Measurements from ENCODE around the gene THAP5. TPM values are rescaled to one million over a fixed set of nuclear protein-coding genes. Genes with fewer than 3 reads are reported as not detected.

The THAP5 gene
- total RNA-seq, 1 experiment from 2014 or later = 44.0 TPM

DNA sequence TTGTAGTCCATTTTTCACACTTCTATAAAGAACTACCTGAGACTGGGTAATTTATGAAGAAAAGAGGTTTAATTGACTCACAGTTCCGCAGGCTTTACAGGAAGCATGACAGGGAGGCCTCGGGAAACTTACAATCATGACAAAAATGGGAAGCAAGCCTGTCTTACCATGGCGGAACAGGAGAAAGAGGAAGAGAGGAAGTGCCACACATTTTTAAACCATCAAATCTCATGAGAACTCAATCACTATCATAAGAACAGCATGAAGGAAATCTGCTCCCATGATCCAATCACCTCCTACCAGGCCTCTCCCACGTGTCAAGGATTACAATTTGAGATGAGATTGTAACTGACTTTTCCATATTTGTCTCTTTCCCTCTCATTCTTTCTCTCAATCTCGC lies 34.2 kb downstream of the THAP5 start:
- H3K36me3 Mint-ChIP-seq (ENCODE audit: insufficient read depth, unreplicated experiment) = no peaks in the 10 kb centered on the region
- intact Hi-C loops (cut with micrococcal nuclease) = no loop called here
- no TSS peak for BruUV-seq (replicated peaks)
- no peak for DNase-seq (ENCODE audit: unreplicated experiment)
- no peak overlapping the region for H3K27ac Mint-ChIP-seq (ENCODE audit: low read depth, unreplicated experiment)
- H3K27me3 Mint-ChIP-seq (ENCODE audit: insufficient read depth, unreplicated experiment) = no peaks in the 10 kb centered on the region
- H3K9me3 Mint-ChIP-seq (ENCODE audit: unreplicated experiment) = no peaks in the 10 kb centered on the region
- ChIA-PET POLR2A (interaction anchor here (0.7 kb wide), 1 partner anchor 200 kb away, joined by 3 read pairs; no protein-coding TSS in a partner anchor), CTCF (no interaction called here)
- TF ChIP-seq, protein P1, sequence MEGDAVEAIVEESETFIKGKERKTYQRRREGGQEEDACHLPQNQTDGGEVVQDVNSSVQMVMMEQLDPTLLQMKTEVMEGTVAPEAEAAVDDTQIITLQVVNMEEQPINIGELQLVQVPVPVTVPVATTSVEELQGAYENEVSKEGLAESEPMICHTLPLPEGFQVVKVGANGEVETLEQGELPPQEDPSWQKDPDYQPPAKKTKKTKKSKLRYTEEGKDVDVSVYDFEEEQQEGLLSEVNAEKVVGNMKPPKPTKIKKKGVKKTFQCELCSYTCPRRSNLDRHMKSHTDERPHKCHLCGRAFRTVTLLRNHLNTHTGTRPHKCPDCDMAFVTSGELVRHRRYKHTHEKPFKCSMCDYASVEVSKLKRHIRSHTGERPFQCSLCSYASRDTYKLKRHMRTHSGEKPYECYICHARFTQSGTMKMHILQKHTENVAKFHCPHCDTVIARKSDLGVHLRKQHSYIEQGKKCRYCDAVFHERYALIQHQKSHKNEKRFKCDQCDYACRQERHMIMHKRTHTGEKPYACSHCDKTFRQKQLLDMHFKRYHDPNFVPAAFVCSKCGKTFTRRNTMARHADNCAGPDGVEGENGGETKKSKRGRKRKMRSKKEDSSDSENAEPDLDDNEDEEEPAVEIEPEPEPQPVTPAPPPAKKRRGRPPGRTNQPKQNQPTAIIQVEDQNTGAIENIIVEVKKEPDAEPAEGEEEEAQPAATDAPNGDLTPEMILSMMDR (IDR thresholded peaks at IDR 0.05; ENCODE audit: unreplicated experiment) = no peak
- H3K4me3 Mint-ChIP-seq (ENCODE audit: unreplicated experiment) = no peak overlapping the region
- no peaks in the 10 kb centered on the region for H3K4me1 Mint-ChIP-seq (ENCODE audit: insufficient read depth, unreplicated experiment)

DNA sequence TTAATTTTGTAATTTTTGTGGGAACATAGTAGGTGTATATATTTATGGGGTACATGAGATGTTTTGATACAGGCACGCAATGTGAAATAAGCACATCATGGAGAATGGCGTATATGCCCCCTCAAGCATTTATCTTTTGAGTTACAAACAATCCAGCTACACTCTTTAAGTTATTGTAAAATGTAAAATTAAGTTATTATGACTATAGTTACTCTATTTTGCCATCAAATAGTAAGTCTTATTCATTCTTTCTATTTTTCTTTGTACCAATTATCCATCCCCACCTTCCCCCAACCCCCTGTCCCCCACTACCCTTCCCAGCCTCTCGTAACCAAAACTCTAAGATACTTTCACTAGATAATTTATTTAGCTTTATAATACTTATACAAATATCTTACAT lies 35.8 kb downstream of the THAP5 start:
- CTCF ChIA-PET = no interaction called here
- Mint-ChIP-seq H3K27me3 (ENCODE audit: insufficient read depth, unreplicated experiment) (no peaks in the 10 kb centered on the region), H3K4me3 (ENCODE audit: unreplicated experiment) (no peak overlapping the region), H3K27ac (ENCODE audit: low read depth, unreplicated experiment) (no peak overlapping the region), H3K4me1 (ENCODE audit: insufficient read depth, unreplicated experiment) (no peaks in the 10 kb centered on the region), H3K9me3 (ENCODE audit: unreplicated experiment) (no peaks in the 10 kb centered on the region), H3K36me3 (ENCODE audit: insufficient read depth, unreplicated experiment) (no peaks in the 10 kb centered on the region)
- POLR2A ChIA-PET = interaction anchor here (1.1 kb wide), 1 partner anchor 27 kb away, joined by 4 read pairs; no protein-coding TSS in a partner anchor
- no peak for DNase-seq (ENCODE audit: unreplicated experiment)
- intact Hi-C loops (cut with micrococcal nuclease) = no loop called here
- BruUV-seq (replicated peaks) = no TSS peak
- TF ChIP-seq, protein P1 (IDR thresholded peaks at IDR 0.05; ENCODE audit: unreplicated experiment) = no peak

DNA sequence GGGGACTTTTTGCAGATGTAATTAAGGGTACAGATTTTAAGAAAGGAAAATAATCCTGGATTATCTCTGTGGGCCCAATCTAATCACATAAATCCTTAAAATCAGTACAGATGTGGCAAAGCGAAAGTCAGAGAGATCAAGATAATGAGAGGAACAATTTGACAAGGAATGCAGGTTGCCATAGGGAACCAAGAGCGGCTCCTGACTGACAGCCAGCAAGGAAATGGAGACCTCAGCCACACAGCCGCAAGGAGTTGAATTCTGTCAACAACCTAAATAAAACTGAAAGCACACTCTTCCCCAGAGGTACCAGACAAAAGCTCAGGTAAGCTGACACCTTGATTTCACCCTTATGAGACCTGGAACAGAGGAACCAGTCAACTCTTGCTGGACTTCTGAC lies 40.2 kb downstream of the THAP5 start:
- no peaks in the 10 kb centered on the region for H3K36me3 Mint-ChIP-seq (ENCODE audit: insufficient read depth, unreplicated experiment)
- intact Hi-C loops (cut with micrococcal nuclease) = no loop called here
- H3K27me3 Mint-ChIP-seq (ENCODE audit: insufficient read depth, unreplicated experiment) = no peaks in the 10 kb centered on the region
- no TSS peak for BruUV-seq (replicated peaks)
- DNase-seq (ENCODE audit: unreplicated experiment) = no peak
- H3K4me3 Mint-ChIP-seq (ENCODE audit: unreplicated experiment) = no peak overlapping the region
- H3K9me3 Mint-ChIP-seq (ENCODE audit: unreplicated experiment) = no peaks in the 10 kb centered on the region
- POLR2A ChIA-PET = interaction anchor here (1.5 to 8.5 kb wide), 2 partner anchors 30 to 41 kb away, joined by 6 to 244 read pairs; partner anchors contain the start of genes DNAJB9 and THAP5
- TF ChIP-seq, protein P1 (IDR thresholded peaks at IDR 0.05; ENCODE audit: unreplicated experiment) = no peak
- peaks cover 17% of the 10 kb centered on the region for H3K4me1 Mint-ChIP-seq (ENCODE audit: insufficient read depth, unreplicated experiment)
- CTCF ChIA-PET = no interaction called here
- no peak overlapping the region for H3K27ac Mint-ChIP-seq (ENCODE audit: low read depth, unreplicated experiment)

DNA sequence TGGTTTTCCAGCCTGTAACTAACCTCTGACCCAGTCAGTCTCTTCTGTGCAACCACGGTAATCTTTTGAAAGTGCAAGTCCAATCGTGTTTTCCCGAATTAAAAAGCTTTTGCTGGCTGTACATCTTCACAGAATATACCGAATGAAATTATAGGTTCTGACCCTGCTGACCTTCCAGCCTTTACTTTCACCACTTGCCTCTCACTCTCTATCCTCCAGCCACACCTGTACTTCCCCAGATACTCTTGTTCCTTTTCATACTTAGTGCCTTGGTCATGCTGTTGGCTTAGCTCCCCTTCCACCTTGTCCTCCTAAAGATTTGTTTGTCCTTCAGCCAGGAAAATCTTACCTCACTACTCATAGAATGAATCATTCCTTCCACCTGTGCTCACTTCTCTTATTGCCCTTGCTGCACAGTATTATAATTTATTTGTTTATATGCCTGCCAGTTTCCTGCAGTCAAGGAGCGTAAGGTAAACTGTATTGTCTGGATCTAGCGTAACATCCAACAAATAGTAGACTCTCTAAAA lies 41.3 kb downstream of the THAP5 start:
- H3K9me3 Mint-ChIP-seq (ENCODE audit: unreplicated experiment) = no peaks in the 10 kb centered on the region
- TF ChIP-seq, protein P1 (IDR thresholded peaks at IDR 0.05; ENCODE audit: unreplicated experiment) = no peak
- no TSS peak for BruUV-seq (replicated peaks)
- peaks cover 27% of the 10 kb centered on the region for H3K4me1 Mint-ChIP-seq (ENCODE audit: insufficient read depth, unreplicated experiment)
- peak; percentile 69 for DNase-seq (ENCODE audit: unreplicated experiment)
- peak overlapping the region; percentile 58 for H3K4me3 Mint-ChIP-seq (ENCODE audit: unreplicated experiment)
- H3K27ac Mint-ChIP-seq (ENCODE audit: low read depth, unreplicated experiment) = peak overlapping the region; percentile 99
- no peaks in the 10 kb centered on the region for H3K27me3 Mint-ChIP-seq (ENCODE audit: insufficient read depth, unreplicated experiment)
- H3K36me3 Mint-ChIP-seq (ENCODE audit: insufficient read depth, unreplicated experiment) = peaks cover 8% of the 10 kb centered on the region
- POLR2A ChIA-PET = interaction anchor here (0.8 to 8.5 kb wide), 8 partner anchors 9 to 46 kb away, joined by 3 to 244 read pairs (median 6); partner anchors contain the start of genes DNAJB9 and THAP5
- intact Hi-C loops (cut with micrococcal nuclease) = no loop called here
- CTCF ChIA-PET = interaction anchor here (0.6 to 1.1 kb wide), 3 partner anchors 29 to 68 kb away, joined by 3 to 5 read pairs (median 3); no protein-coding TSS in a partner anchor

Measured in MCF 10A (cell line).